VCaP (cell line): Measurements from ENCODE around the gene RGS16.
A peak's percentile ranks its signal among the peaks of the same experiment; 100 is the strongest.

ENCODE experiments used
- H3K27ac ChIP-seq: fragments of 450-650 bp; 2 replicates; pipeline ENCODE4 v1.5.1; 2017
- CTCF ChIP-seq: fragments of 450-650 bp; conservative IDR thresholded peaks from 2 replicates; pipeline ENCODE4 v1.5.1; 2017; ENCODE audit warnings: mild to moderate bottlenecking, moderate library complexity

RGS16 gene

GRCh38 chr1:182615468-182616129 is 11.4 kb upstream of the RGS16 start:
- peak overlapping the region; percentile 70 for H3K27ac ChIP-seq
- TF ChIP-seq CTCF, result no peak

GRCh38 chr1:182614796-182615454 is 10.7 kb upstream of the RGS16 start:
- no peak for TF ChIP-seq CTCF
- H3K27ac ChIP-seq, result peak overlapping the region; percentile 70

- no peak for TF ChIP-seq CTCF
- H3K27ac ChIP-seq, result no peak overlapping the region
Observed at GRCh38 chr1:182611787-182612186, 7.6 kb upstream of the RGS16 start.

- no peak overlapping the region for H3K27ac ChIP-seq
- no peak for TF ChIP-seq CTCF
Observed at GRCh38 chr1:182611326-182611725, 7.1 kb upstream of the RGS16 start.

GRCh38 chr1:182610606-182611194 is 6.5 kb upstream of the RGS16 start:
- H3K27ac ChIP-seq, result no peak overlapping the region
- TF ChIP-seq CTCF, result no peak

- H3K27ac ChIP-seq, result no peak overlapping the region
- no peak for TF ChIP-seq CTCF
Observed at GRCh38 chr1:182608845-182609610, 4.8 kb upstream of the RGS16 start.

GRCh38 chr1:182608236-182608635 is 4.0 kb upstream of the RGS16 start:
- no peak overlapping the region for H3K27ac ChIP-seq
- no peak for TF ChIP-seq CTCF
